Umbilical cord (tissue), 2 donors: ENCODE measurements around the gene ADCY7. TPM values are rescaled to one million over a fixed set of nuclear protein-coding genes. Genes with fewer than 3 reads are reported as not detected.
"Not testable (repeated sequence)": the region's sequence is repeated elsewhere in the genome, so short reads cannot be mapped to it uniquely, and the experiment has no call there.

Experiments
- DNase-seq: peaks from one replicate; pipeline ENCODE4 v3.0.0-alpha.2; 2015; ENCODE audit warnings: low spot score
- total RNA-seq: library from RNA; depleted of rRNA; stranded (reverse); fragments of >200 nt; gene quantifications from one replicate; pipeline ENCODE4 v1.2.3, GENCODE V29; 2014; ENCODE audit warnings: low replicate concordance; ENCODE audit not compliant: insufficient read depth

ADCY7 gene
- 29.4 TPM for total RNA-seq

GRCh38 chr16:50266337-50267091, at the start of gene ADCY7:
Gene ADCY7 (plus strand): TSS chr16:50266551. CDS start chr16:50288180, 21,629 bp downstream.
- DNase-seq, result peak; percentile 88

DNA sequence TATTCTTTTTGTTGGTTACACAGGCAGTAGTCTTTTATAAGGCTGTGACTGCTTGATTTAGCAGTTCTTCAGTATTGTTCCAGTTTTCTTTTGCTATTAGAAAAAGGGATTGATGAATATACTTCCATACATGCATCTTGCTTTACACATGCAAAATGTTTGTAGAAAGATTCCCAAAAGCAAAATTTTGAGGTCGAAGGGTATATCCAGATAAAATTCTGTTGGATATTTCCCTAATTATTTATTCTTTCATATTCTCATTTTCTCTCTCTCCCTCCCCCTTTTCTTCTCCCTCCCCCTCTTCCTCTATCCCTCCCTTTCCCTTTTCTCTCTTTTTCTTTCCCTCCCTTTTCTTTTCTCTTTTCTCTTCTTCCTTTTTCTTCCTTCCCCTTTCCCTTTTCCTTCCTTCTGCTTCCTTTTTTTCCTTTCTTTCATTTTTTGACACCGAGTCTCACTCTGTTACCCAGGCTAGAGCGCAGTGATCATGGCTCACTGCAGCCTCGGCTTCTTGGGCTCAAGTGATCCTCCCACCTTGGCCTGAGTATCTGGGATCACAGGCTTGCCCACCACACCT, 46.9 kb upstream of the ADCY7 start:
- no peak for DNase-seq

- DNase-seq, result no peak
Measured at GRCh38 chr16:50224286-50224685, 42.1 kb upstream of the ADCY7 start.

DNA sequence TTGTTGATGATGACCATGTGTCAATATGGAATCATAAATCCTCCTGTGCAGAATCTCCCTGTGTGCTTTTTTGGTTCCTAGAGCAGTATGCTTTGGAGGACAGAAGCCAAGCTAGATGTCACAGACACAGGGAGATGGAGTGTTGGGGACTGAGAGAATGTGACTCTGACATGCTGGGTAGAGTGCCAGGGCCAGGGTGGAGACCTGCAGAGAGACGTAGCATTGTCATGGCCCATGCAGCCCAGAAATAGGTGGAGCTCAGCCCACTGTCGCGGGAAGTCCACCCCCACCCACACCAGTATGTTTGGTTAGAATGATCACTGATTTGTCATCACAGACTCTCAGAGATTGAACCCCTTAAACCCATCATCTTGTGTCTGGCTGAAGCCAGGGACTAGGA, 39.2 kb upstream of the ADCY7 start:
- no peak for DNase-seq

DNA sequence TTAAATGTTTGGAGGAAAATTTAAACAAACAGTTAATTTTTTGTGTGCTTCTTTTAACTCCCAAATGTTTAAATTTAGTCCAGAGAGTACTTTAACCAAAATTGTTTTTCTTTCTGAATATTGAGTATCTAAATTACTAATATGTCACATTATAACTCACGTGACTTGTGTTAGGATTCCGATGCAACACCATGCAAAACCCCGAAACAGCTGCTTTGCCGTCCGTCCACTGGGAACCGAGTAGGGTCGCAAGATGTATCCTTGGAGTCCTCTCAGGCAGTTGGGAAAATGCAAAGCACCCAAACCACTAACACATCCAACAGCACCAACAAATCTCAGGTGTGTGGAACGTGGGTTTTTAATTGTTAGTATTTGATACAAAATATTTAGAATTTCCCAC, 38.7 kb upstream of the ADCY7 start:
- DNase-seq, result no peak

- no peak for DNase-seq
Measured at GRCh38 chr16:50228364-50228868, 37.9 kb upstream of the ADCY7 start.

GRCh38 chr16:50229149-50229726, 37.1 kb upstream of the ADCY7 start:
- no peak for DNase-seq

GRCh38 chr16:50234771-50235556, 31.4 kb upstream of the ADCY7 start:
- DNase-seq, result peak; percentile 28

DNA sequence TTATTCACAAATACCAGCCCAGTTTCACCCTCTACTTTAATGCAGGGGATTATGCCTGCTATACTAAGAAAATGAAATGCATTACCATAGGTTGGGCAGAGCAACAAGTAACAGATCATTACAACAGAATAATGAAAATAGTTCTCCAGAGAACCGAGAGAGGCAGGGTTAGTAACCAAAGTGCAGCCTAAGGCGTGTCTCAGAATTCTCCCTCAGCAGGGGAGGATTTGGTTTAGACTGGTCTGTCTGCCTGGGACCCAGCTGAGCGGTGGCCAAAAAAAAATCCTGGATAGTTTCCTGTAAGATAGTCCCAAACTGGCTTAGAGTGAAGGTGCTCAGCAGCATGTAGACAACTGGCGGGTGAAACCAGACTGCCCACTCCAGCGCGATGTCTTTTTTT, 30.8 kb upstream of the ADCY7 start:
- DNase-seq, result peak; percentile 62

GRCh38 chr16:50238314-50238713, 28.0 kb upstream of the ADCY7 start:
- no peak for DNase-seq

DNA sequence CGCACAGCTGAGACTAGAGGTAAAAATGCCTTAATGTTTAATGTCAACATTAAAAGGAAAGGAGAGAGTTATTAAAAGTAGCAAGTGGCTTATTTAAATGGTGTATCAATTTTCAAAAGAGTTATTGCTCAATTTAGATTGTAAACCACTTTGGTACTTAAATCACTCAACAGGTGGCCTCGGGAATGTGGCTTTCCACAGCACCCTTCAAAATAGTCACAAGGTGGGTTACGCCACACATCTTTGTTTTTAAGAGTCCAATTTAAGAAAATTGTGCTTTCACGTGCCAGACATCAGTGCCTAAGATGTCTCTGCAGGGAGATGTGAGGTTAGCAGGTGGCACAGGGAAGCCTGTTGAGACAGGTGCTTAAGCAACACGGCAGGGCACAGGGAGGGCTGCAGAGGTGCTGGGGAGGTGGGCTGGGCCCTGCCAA, 27.5 kb upstream of the ADCY7 start:
- no peak for DNase-seq

GRCh38 chr16:50243024-50243423, 23.3 kb upstream of the ADCY7 start:
- not testable (repeated sequence) for DNase-seq

GRCh38 chr16:50244140-50244503, 22.2 kb upstream of the ADCY7 start:
- DNase-seq, result no peak

GRCh38 chr16:50244504-50245416, 21.6 kb upstream of the ADCY7 start:
- DNase-seq, result no peak

DNA sequence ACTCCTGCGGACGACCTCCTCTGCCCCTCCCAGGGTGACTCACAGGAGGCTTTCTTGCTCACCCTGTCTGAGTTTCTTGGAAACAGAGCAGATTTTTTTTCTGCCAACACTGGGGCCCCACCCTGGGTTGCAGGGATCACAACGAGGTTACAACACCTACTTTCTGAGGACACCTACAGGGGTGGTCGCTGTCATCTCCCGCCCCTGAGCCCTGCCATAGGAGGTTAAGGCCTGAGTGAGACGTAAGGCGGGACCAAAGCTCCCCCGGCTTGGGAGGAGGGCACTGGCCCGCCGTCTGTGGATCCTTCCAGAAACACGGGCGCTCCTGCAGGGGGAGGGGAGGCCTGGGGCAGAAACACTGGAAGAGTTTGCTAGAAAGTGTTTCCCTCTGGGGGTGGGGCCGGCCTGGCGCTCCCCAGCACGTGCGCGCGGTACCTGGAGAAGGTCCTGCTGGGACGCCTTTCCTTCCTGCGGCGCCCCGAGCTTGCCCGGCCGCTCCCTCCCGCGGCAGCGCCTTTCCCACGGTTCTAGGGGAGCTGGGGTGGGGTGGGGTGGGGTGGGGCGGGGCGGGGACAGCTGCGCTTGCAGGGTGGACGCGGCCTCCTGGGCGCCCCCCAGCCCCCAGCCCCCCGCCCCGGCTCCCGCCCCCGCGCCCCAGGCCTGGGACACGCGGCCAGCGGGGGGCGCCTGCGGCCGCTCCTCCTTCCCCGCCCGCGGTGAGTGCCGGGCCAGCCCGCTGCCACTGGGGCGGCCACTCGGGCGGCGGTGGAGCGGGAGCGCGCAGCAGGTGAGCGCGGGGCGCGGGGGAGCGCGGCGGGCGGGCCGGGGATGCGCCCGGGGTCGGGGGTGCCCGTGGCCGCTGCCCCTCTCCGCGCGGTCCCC, 20.7 kb upstream of the ADCY7 start:
- DNase-seq, result peak; percentile 77

DNA sequence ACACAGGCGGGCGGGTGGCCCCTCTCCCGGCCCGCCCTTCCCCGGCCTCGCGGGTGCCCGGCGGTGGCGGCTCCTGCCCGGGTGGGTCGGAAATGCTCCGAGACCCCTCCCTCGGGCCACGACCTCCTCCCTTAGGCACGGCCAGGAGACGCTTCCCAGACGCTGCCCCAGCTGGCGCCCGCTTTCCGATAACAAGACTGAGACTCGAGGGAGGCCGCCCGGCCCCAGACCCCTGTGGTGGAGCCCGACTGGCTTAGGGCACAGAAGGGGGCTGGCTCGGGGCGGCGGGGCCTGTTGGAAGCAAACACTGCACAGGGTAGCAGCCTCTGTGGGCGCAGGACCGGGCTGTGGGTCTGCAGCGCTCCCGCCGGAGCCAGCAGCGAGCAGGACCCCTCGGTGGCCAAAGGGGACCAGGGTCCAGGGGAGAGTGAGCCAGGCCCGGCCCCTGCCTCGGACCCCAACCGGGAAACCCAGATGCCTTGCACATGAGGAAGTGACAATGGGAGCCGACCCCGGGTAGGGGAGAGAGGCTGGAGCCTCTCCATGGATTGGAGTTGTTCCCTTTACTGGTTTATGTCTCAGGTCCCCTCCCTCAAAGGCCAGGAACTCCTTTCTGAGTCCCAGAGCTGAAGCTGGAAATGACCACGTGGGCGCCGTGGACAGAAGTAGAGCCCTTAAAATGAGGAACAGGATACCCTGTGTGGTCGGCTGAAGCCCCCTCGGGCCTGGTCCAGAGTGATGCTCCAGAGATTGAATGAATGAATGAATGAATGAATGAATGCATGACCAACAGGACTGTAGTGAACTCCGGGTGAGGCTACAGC, 19.8 kb upstream of the ADCY7 start:
- no peak for DNase-seq

DNA sequence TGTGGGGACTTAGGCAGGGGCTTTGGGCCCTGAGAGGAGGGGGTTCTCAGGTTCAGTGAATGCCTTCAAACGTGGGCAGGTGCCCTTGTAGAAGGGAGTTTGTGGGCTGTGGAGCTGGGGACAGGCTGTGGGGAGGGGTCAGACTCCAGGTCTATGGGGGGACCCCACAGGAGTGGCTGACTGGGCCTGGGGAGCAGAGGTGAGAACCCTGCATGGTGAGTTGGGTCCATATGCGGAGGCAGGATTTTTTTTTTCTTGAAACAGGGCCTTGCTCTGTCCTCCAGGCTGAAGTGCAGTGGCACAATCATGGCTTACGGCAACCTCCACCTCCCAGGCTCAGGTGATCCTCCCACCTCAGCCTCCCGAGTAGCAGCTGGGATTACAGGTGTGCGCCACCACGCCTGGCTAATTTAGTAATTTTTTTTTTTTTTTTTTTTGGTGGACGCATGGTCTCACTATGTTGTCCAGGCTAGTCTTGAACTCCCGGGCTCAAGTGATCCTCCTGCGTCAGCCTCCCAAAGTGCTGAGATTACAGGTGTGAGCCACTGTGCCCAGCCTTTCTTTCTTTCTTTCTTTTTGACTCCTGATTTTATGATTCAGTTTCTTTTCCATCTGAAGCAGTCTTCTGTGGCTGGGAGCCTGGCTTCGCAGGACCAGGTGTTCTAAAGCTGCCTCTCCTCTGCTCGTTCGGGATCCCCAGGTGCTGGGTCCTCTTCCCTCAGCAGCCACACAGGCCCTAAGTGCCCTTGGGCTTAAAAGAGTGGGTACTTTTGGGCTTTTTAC, 19.0 kb upstream of the ADCY7 start:
- DNase-seq, result no peak

GRCh38 chr16:50247906-50248608, 18.3 kb upstream of the ADCY7 start:
- DNase-seq, result no peak
